ENCODE data around the gene ARL17B.
A peak's percentile ranks its signal among the peaks of the same experiment; 100 is the strongest.
"Not testable (repeated sequence)": the region's sequence is repeated elsewhere in the genome, so short reads cannot be mapped to it uniquely, and the experiment has no call there.

Gene ARL17B

GRCh38 chr17:46244949-46245768 lies 116.4 kb downstream of the ARL17B start:
- DNase-seq, result not testable (repeated sequence)

- DNase-seq, result not testable (repeated sequence)
These were observed 117.1 kb downstream of the ARL17B start for GRCh38 chr17:46244339-46244913.

- not testable (repeated sequence) for DNase-seq
These were observed 117.6 kb downstream of the ARL17B start for GRCh38 chr17:46243928-46244327.

GRCh38 chr17:46243505-46243904 lies 118.1 kb downstream of the ARL17B start:
- DNase-seq, result not testable (repeated sequence)

GRCh38 chr17:46231359-46231758 lies 130.2 kb downstream of the ARL17B start:
- not testable (repeated sequence) for DNase-seq

GRCh38 chr17:46225274-46225794 lies 136.2 kb downstream of the ARL17B start:
- DNase-seq, result peak; percentile 98

- DNase-seq, result not testable (repeated sequence)
These were observed 136.7 kb downstream of the ARL17B start for GRCh38 chr17:46224864-46225263.

Measured in hematopoietic multipotent progenitor cell treated with erythropoietin and hydrocortisone succinate and interleukin-3 and kit ligand, for 6 days (in vitro differentiated cells).